Gastroesophageal sphincter (tissue), 3 donors: Measurements from ENCODE around the gene DACH1.

ENCODE experiments used
- EP300 ChIP-seq: sonication (generic); formaldehyde crosslinking; IDR thresholded peaks from one replicate; pipeline ENCODE4 v1.6.1; 2017; ENCODE audit warnings: antibody characterized with exemption, mild to moderate bottlenecking
- POLR2A ChIP-seq, 2 donors: fragments of 450-650 bp; IDR thresholded peaks; one replicate each; pipeline ENCODE4 v1.6.1; 2017; ENCODE audit warnings: antibody characterized with exemption in 2 of 2, mild to moderate bottlenecking in 2 of 2, moderate library complexity in 1 of 2
- POLR2AphosphoS5 ChIP-seq: sonication (generic); formaldehyde crosslinking; IDR thresholded peaks from one replicate; pipeline ENCODE4 v1.6.1; 2017; ENCODE audit warnings: antibody characterized with exemption
- TF ChIP-seq, protein P1 (sequence below), 4 experiments: fragments of 200-600 bp in 2 of 4; fragments of 450-650 bp in 2 of 4; sonication (generic) in 1 of 4; IDR thresholded peaks; one replicate each; pipeline ENCODE4 v1.5.1; 2017 to 2019; ENCODE audit warnings: antibody characterized with exemption in 4 of 4, mild to moderate bottlenecking in 2 of 4, moderate library complexity in 2 of 4

DNA sequence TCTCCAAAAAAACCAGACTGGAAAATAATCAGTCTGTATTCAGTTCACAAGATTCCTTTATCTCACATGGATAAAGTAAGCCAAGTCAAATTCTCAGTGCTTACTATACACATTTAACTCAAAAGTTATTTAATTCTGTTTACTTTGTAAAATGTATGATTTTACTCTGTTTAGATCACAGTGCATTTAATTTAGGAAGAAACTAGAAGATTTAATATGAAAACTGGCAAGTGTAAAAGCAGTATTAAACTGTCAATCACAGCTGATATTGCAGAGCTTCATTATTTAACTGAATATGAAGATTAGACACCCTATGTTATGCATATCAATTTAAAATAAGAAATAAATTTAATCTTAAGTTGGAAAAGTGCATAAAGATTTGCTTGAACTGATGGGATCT lies 78.0 kb downstream of the DACH1 start:
- TF ChIP-seq, protein P1, sequence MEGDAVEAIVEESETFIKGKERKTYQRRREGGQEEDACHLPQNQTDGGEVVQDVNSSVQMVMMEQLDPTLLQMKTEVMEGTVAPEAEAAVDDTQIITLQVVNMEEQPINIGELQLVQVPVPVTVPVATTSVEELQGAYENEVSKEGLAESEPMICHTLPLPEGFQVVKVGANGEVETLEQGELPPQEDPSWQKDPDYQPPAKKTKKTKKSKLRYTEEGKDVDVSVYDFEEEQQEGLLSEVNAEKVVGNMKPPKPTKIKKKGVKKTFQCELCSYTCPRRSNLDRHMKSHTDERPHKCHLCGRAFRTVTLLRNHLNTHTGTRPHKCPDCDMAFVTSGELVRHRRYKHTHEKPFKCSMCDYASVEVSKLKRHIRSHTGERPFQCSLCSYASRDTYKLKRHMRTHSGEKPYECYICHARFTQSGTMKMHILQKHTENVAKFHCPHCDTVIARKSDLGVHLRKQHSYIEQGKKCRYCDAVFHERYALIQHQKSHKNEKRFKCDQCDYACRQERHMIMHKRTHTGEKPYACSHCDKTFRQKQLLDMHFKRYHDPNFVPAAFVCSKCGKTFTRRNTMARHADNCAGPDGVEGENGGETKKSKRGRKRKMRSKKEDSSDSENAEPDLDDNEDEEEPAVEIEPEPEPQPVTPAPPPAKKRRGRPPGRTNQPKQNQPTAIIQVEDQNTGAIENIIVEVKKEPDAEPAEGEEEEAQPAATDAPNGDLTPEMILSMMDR (IDR thresholded peaks at IDR 0.05), result no peak
- TF ChIP-seq POLR2AphosphoS5 (no peak), EP300 (no peak), POLR2A (IDR thresholded peaks at IDR 0.05) (no peak)
